Fibroblast of villous mesenchyme (primary cell): ENCODE data around the gene DCST2. TPM values are rescaled to one million over a fixed set of nuclear protein-coding genes. Genes with fewer than 3 reads are reported as not detected.

ENCODE experiments used
- DNase-seq: peaks from one replicate; pipeline ENCODE4 v3.0.0-alpha.2; 2010; ENCODE audit warnings: low read depth
- H3K4me3 ChIP-seq: 2 replicates; pipeline ENCODE4 v1.5.1; 2011; ENCODE audit warnings: low read depth, mild to moderate bottlenecking, low read length
- CTCF ChIP-seq: IDR thresholded peaks from 2 replicates; pipeline ENCODE4 v1.5.1; 2012; ENCODE audit warnings: low read depth, mild to moderate bottlenecking, low read length; ENCODE audit not compliant: insufficient read depth
- total RNA-seq: library from RNA; depleted of rRNA; stranded (reverse); fragments of >200 nt; gene quantifications from 2 replicates; pipeline ENCODE4 v1.2.3, GENCODE V29; 2012

DCST2 gene
- total RNA-seq, 1 donor = not detected

- TF ChIP-seq CTCF = no peak
- DNase-seq = no peak
- H3K4me3 ChIP-seq = no peak overlapping the region
Measured at GRCh38 chr1:155006601-155007101, 26.9 kb downstream of the DCST2 start.

- TF ChIP-seq CTCF = no peak
- H3K4me3 ChIP-seq = no peak overlapping the region
- DNase-seq = no peak
Measured at GRCh38 chr1:155005076-155006011, 28.2 kb downstream of the DCST2 start.

GRCh38 chr1:155004352-155005075, 29.1 kb downstream of the DCST2 start:
- no peak for DNase-seq
- TF ChIP-seq CTCF = no peak
- H3K4me3 ChIP-seq = peak overlapping the region; percentile 93

GRCh38 chr1:155003766-155004351, 29.7 kb downstream of the DCST2 start:
- peak; percentile 60 for DNase-seq
- H3K4me3 ChIP-seq = peak overlapping the region; percentile 93
- TF ChIP-seq CTCF = no peak

- peak overlapping the region; percentile 93 for H3K4me3 ChIP-seq
- DNase-seq = peak; percentile 30
- no peak for TF ChIP-seq CTCF
Measured at GRCh38 chr1:155003227-155003765, 30.3 kb downstream of the DCST2 start.

- TF ChIP-seq CTCF = no peak
- H3K4me3 ChIP-seq = peak within 1 kb of the TSS; percentile 93
- DNase-seq = peak; percentile 20
Measured at GRCh38 chr1:155002464-155003226, 30.9 kb downstream of the DCST2 start, which contains the start of gene ZBTB7B. Gene ZBTB7B, plus strand, starts transcription at chr1:155002802. Its CDS starts 11,859 bp downstream, at chr1:155014661.
